DLD1 (cell line): Measurements from ENCODE around the gene EDN1.
"Not testable (repeated sequence)": the region's sequence is repeated elsewhere in the genome, so short reads cannot be mapped to it uniquely, and the experiment has no call there.

Experiments
- in situ Hi-C: cut with HindIII; loops from 2 replicates; pipeline ENCODE4 v1.10.0; 2017; ENCODE audit warnings: low sequenced_read_pairs

Gene EDN1

DNA sequence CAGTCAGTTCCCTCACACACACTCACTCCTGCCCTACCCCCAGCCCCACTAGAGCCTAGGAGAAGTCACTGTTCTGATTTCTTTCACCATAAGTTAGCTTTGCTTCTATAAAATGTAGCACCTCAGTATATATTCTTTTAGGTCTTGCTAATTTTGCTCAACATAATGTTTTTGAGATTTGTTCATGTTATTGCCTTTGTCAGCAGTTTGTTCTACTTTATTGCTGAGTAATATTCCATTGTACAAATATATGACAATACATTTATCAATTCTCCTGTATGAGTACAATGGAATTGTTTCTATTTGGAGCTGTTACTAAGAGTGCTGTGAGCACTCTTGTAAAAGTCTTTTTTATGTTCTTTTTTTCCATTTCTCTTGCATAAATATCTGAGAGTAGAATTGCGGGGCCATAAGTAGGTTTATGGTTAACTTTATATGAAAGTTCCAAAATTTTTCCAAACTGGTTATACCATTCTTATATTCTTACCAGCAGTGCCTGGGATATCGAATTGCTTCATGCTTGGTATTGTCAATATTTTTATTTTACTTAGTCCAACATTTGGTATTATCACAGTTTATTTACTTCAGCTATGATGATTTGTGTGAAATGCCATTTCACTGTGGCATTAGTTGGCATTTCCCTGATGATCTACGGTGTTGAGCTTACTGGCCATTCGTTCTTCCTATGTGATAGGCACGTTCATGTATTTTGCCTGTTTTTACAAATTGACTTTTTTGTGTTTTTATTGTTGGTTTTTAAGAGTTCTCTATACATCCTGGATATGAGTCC is 25.3 kb downstream of the EDN1 start:
- in situ Hi-C loops, result no loop called here

DNA sequence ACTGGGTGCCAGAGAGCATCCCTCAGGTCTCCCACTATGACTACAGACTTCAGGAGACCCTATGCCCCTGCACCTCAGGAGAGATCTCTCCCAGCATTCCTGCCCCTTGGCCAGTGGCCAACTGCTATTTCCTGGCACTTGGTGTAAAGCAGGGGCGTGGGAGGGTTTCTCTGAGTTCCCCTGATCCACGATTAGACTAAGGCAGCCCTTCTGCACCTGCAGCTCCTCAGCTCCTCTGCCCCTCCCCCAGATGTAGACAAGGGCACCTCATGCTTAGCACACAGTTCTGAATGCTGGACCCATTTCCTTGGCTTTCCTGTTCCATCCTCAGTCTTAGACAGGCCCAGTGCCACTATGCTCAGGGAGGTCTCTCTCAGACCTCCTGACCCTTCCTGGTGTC is 28.6 kb downstream of the EDN1 start:
- in situ Hi-C loops, result no loop called here

DNA sequence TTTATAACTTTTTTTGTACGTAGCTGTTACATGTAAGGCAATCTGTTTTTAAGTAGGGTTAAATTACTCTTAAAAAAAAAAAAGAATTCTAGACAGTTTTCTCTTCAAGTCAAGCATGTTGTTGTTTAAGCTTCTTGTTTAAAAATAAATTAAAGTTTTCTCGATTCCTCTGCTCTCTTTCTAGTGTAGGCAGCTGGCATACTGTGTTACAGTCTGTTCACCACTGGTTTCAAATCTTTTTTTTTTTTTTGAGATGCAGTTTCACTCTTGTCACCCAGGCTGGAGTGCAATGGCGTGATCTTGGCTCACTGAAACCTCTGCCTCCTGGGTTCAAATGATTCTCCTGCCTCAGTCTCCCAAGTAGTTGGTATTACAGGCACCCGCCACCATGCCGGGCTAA is 29.9 kb downstream of the EDN1 start:
- in situ Hi-C loops, result not testable (repeated sequence)

DNA sequence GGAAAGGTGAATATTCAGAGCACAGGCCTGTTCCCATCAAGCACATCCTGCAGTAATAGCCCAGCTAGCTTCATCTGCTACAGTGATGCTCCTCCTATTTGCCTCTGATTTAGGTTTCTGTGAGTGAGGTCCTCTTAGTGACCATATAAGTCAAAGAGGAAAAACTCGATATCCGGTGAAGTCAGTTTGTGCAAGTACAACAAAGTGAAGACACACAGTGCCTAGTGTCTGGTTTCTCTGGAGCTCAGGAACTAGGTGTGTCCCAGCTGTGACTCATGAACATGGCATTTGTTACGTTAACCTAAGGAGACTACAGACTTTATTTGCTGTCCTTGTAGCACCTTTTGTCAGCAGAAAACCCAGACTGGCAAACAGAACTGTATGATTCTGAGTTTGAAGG is 33.9 kb downstream of the EDN1 start:
- in situ Hi-C loops, result no loop called here

- in situ Hi-C loops, result no loop called here
These were observed 34.6 kb downstream of the EDN1 start for GRCh38 chr6:12324748-12325147.

- in situ Hi-C loops, result no loop called here
These were observed 35.7 kb downstream of the EDN1 start for GRCh38 chr6:12325872-12326271.

DNA sequence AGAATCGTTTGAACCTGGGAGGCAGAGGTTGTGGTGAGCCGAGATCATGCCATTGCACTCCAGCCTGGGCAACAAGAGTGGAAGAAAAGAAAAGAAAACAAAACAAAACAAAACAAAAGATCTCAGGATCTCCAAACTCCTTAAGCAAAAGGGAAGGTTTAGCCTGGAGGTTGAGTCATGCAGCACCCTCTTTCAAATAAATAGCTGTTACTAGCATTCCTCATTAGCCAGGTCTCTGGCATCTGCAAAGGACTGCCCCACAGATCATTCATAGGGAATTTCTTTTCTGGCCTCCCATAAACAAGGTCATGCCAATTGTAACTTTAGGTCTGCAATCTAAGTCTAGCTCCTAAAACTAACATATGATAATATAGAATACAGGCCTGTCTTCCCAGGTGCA is 37.2 kb downstream of the EDN1 start:
- in situ Hi-C loops, result no loop called here

- in situ Hi-C loops, result no loop called here
These were observed 37.8 kb downstream of the EDN1 start for GRCh38 chr6:12327988-12328387.

DNA sequence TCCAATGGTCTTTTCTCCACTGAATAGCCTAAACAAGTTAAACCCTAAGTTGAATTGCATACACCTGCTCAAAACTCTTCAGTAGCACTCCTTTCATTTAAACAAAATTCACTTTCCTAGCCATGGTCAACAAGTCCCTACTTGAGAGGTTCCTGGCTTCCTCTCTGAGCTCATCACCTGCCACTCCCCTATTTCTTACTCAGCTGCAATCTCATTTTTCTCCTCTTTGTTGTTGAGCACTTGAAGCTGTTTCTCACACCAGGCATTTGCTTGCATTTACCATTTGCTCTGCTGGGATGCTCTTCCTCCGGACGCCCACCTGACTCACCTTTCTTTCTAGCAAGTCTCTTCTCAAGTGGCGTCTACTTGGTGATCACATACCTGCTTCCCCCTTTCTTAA is 38.5 kb downstream of the EDN1 start:
- in situ Hi-C loops, result no loop called here

- in situ Hi-C loops, result no loop called here
These were observed 41.3 kb downstream of the EDN1 start for GRCh38 chr6:12331474-12331873.

DNA sequence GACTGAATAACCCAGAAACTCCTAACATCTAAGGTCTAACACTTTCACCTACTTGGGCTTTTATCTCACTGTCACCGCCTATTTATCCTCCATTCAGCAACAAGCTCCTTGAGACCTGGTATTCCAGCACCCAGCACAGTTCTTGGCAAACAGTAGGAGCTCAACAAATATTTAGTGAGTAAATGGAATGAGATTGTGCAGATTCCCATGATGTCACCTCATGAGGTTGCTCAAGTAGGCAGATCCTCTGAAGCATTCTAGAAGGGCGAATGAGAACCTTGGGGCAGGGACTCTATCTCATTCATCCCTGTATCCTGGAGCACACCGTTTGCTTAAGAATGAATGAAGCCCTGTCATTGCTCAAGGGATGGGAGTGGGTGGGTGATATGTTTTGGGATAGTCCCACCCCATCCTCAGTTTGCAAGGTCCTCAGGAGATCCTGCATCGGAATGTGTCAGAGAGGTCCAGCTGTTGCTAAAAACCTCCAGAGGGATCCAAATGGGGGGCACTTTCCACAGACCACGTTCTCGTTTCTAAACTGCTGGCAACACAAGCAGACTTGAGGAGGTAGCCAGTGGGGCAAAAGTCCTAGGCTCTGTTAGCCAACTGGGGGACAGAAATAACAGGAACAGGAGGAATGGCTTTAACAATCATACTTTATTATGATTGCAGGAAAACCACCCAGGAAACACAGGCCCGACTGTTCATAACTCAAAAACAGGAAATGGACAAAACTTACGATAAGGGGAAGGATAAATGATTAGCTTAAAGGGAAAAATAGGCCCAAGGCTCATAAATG is 42.0 kb downstream of the EDN1 start:
- in situ Hi-C loops, result no loop called here

- in situ Hi-C loops, result not testable (repeated sequence)
These were observed 42.6 kb downstream of the EDN1 start for GRCh38 chr6:12332750-12333079.

DNA sequence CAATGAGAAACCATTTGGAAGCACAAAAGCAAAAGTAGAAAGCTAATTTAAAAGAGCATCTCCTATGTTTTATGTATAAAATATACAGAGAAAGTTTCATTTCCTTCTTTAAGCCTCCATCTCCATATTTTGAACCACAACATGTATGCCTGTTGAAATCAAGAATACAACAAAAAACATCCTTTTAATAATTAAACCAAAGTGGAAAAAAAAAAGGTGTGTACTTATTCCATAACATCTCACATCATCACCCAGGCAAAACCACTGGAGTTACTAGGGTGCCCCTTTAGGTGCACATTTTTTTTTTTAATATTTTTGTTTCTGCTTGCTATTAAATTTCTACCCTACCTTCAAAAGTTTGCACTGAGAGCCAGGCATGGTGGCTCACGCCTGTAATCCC is 43.0 kb downstream of the EDN1 start:
- in situ Hi-C loops, result no loop called here

- in situ Hi-C loops, result no loop called here
These were observed 44.5 kb downstream of the EDN1 start for GRCh38 chr6:12334526-12335130.

- in situ Hi-C loops, result no loop called here
These were observed 45.0 kb downstream of the EDN1 start for GRCh38 chr6:12335131-12335527.

- in situ Hi-C loops, result no loop called here
These were observed 45.6 kb downstream of the EDN1 start for GRCh38 chr6:12335717-12336116.

- in situ Hi-C loops, result no loop called here
These were observed 46.2 kb downstream of the EDN1 start for GRCh38 chr6:12336121-12336971.

DNA sequence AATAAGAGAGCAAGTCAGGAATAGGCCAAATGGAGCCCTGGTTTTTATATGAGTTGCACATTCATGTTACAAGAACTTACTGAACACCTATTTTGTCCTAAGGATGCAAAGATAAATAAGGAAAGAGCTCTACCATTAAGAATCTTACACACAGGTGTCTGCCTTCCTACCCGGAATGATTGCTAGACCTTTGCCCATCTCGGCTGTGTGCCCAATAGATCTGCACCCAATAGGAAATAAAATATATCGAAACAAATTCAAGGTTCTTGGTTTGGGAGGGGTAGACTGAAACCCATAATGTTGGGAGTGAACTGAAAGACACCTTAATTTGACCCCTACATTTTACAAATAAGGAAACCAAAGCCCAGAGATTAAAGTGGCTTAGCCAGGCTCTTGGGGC is 48.9 kb downstream of the EDN1 start:
- in situ Hi-C loops, result no loop called here

- in situ Hi-C loops, result no loop called here
These were observed 49.8 kb downstream of the EDN1 start for GRCh38 chr6:12339808-12340487.

DNA sequence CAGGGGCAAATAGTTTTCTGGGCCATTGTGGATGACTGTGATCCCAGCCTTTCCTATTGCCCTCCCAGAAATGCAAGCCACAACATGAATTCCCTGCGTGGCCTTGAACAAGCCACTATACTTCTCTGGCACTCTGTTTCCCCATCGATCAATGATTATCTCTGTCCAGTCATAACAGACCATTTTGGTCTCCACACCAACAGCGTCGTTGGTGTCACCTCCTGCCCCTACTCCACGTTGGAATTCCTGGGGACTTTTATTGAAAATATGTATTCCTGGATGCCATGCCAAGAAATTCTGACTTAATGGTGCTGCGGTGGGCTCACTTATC is 50.3 kb downstream of the EDN1 start:
- in situ Hi-C loops, result no loop called here

- in situ Hi-C loops, result no loop called here
These were observed 52.5 kb downstream of the EDN1 start for GRCh38 chr6:12342664-12343063.
